A673 (cell line): ENCODE results near the gene RNASE8. TPM values are rescaled to one million over a fixed set of nuclear protein-coding genes. Genes with fewer than 3 reads are reported as not detected.

Experiments used
- BruUV-seq: library from RNA; stranded (reverse); fragments of 400-500 nt; replicated peaks from 2 replicates; lab custom pipeline; 2021; lab: Mats Ljungman, UMichigan
- CTCF ChIA-PET: fragments of 300-600 bp; sonication (Branson Sonifier 250); formaldehyde crosslinking; loops from one replicate; lab custom pipeline; 2022; ENCODE audit warnings: antibody characterized with exemption; lab: Charles Lee
- POLR2A ChIA-PET: fragments of 300-600 bp; sonication (Branson Sonifier 250); formaldehyde crosslinking; loops from one replicate; lab custom pipeline; 2022; ENCODE audit warnings: antibody characterized with exemption; ENCODE audit not compliant: low non-redundant PET; lab: Charles Lee
- DNase-seq: peaks from one replicate; pipeline ENCODE4 v3.0.0-alpha.2; 2015; ENCODE audit warnings: low spot score
- H3K27ac ChIP-seq: fragments of 200-600 bp; sonication (generic); 2 replicates; pipeline ENCODE4 v1.5.1; 2016; ENCODE audit warnings: mixed run types, low read depth, mild to moderate bottlenecking, mixed read lengths, antibody characterized with exemption, low read length; ENCODE audit not compliant: poor library complexity, severe bottlenecking
- H3K27me3 ChIP-seq: fragments of 200-600 bp; sonication (generic); replicated peaks from 2 replicates; pipeline ENCODE4 v1.6.1; 2017; ENCODE audit warnings: mixed run types, low read depth, mild to moderate bottlenecking, mixed read lengths, antibody characterized with exemption, low read length; ENCODE audit not compliant: insufficient read depth, poor library complexity
- H3K36me3 ChIP-seq: fragments of 200-600 bp; sonication (generic); 2 replicates; pipeline ENCODE4 v1.6.1; 2016; ENCODE audit warnings: mixed run types, mild to moderate bottlenecking, mixed read lengths, antibody characterized with exemption, low read length; ENCODE audit not compliant: insufficient read depth, poor library complexity, severe bottlenecking
- H3K4me1 ChIP-seq: fragments of 200-600 bp; sonication (generic); 2 replicates; pipeline ENCODE4 v1.6.1; 2017; ENCODE audit warnings: mixed run types, mild to moderate bottlenecking, mixed read lengths, antibody characterized with exemption, low read length; ENCODE audit not compliant: insufficient read depth, poor library complexity, severe bottlenecking
- H3K4me3 ChIP-seq: fragments of 200-600 bp; sonication (generic); 2 replicates; pipeline ENCODE4 v1.5.1; 2016; ENCODE audit warnings: low read depth, mixed run types, mild to moderate bottlenecking, mixed read lengths, low read length; ENCODE audit not compliant: poor library complexity, severe bottlenecking
- H3K9me3 ChIP-seq: fragments of 200-600 bp; sonication (generic); 2 replicates; pipeline ENCODE4 v1.6.1; 2016; ENCODE audit warnings: mixed run types, low read depth, mild to moderate bottlenecking, mixed read lengths, antibody characterized with exemption, low read length; ENCODE audit not compliant: poor library complexity, severe bottlenecking
- CTCF ChIP-seq: fragments of 300-800, 200-600 bp; sonication (generic); conservative IDR thresholded peaks from 2 replicates; pipeline ENCODE4 v1.5.1; 2017; ENCODE audit warnings: low read depth, mild to moderate bottlenecking, antibody characterized with exemption, low read length, moderate library complexity, mixed read lengths
- EZH2 ChIP-seq: fragments of 200-600 bp; sonication (generic); IDR thresholded peaks from 2 replicates; pipeline ENCODE4 v1.6.1; 2017; ENCODE audit warnings: borderline replicate concordance, low read depth, mild to moderate bottlenecking, mixed read lengths, antibody characterized with exemption, low read length; ENCODE audit not compliant: poor library complexity, severe bottlenecking
- intact Hi-C: fragments of 100-400 bp; cut with micrococcal nuclease; formaldehyde crosslinking; loops from one replicate; pipeline ENCODE4 v1.10.0; 2022; ENCODE audit not compliant: unreplicated experiment
- total RNA-seq: library from RNA; stranded (reverse); gene quantifications from 2 replicates; pipeline ENCODE4 v1.2.3, GENCODE V29; 2021

RNASE8 gene
- total RNA-seq, 1 experiment from 2014 or later, result not detected

- Histone ChIP-seq H3K9me3 (no peaks in the 10 kb centered on the region), H3K27ac (no peak overlapping the region), H3K36me3 (peaks cover 88% of the 10 kb centered on the region), H3K27me3 (no peaks in the 10 kb centered on the region), H3K4me3 (no peak overlapping the region), H3K4me1 (no peaks in the 10 kb centered on the region)
- ChIA-PET CTCF (interaction anchor here (0.9 kb wide), 1 partner anchor 15 kb away, joined by 5 read pairs; no protein-coding TSS in a partner anchor), POLR2A (no interaction called here)
- TF ChIP-seq EZH2 (no peak), CTCF (no peak)
- no TSS peak for BruUV-seq
- no peak for DNase-seq
- intact Hi-C loops, result no loop called here
These were observed 26.1 kb downstream of the RNASE8 start for GRCh38 chr14:21083565-21084325.

- no peak overlapping the region for H3K27ac ChIP-seq
- POLR2A ChIA-PET, result no interaction called here
- intact Hi-C loops, result no loop called here
These were observed 26.8 kb downstream of the RNASE8 start for GRCh38 chr14:21084396-21084795.

More at GRCh38 chr14:21084396-21084795, 26.8 kb downstream of the RNASE8 start:
- TF ChIP-seq EZH2, result no peak
- TF ChIP-seq CTCF, result no peak
- CTCF ChIA-PET, result interaction anchor here (0.9 kb wide), 1 partner anchor 16 kb away, joined by 5 read pairs; no protein-coding TSS in a partner anchor
- H3K4me1 ChIP-seq, result no peaks in the 10 kb centered on the region
- no peaks in the 10 kb centered on the region for H3K27me3 ChIP-seq
- BruUV-seq, result no TSS peak
- no peak overlapping the region for H3K4me3 ChIP-seq
- peaks cover 90% of the 10 kb centered on the region for H3K36me3 ChIP-seq
- no peak for DNase-seq
- H3K9me3 ChIP-seq, result no peaks in the 10 kb centered on the region
